ENCODE measurements around the gene LMNTD2.
A peak's percentile ranks its signal among the peaks of the same experiment; 100 is the strongest.
"Not testable (repeated sequence)": the region's sequence is repeated elsewhere in the genome, so short reads cannot be mapped to it uniquely, and the experiment has no call there.

Gene LMNTD2

GRCh38 chr11:587546-587945, 27.0 kb upstream of the LMNTD2 start:
- DNase-seq, result no peak

GRCh38 chr11:586376-587316, 26.1 kb upstream of the LMNTD2 start:
- no peak for DNase-seq

GRCh38 chr11:584287-584686, 23.7 kb upstream of the LMNTD2 start:
- DNase-seq, result no peak

- no peak for DNase-seq
These were observed 21.2 kb upstream of the LMNTD2 start for GRCh38 chr11:581752-582151.

GRCh38 chr11:581342-581741, 20.8 kb upstream of the LMNTD2 start:
- no peak for DNase-seq

- no peak for DNase-seq
These were observed 19.5 kb upstream of the LMNTD2 start for GRCh38 chr11:579830-580601.

- no peak for DNase-seq
These were observed 17.9 kb upstream of the LMNTD2 start for GRCh38 chr11:578276-579035.

- no peak for DNase-seq
These were observed 17.0 kb upstream of the LMNTD2 start for GRCh38 chr11:577611-577894.

GRCh38 chr11:576811-577610, 16.5 kb upstream of the LMNTD2 start:
- DNase-seq, result no peak

GRCh38 chr11:575996-576768, 15.6 kb upstream of the LMNTD2 start, which contains the start of gene PHRF1:
Gene PHRF1 (plus strand): TSS chr11:576470. CDS start chr11:581513, 5,043 bp downstream.
- peak; percentile 96 to 99 for DNase-seq

GRCh38 chr11:575313-575995, 14.9 kb upstream of the LMNTD2 start:
- peak; percentile 89 to 95 for DNase-seq

- no peak for DNase-seq
These were observed 14.2 kb upstream of the LMNTD2 start for GRCh38 chr11:574632-575312.

- not testable (repeated sequence) for DNase-seq
These were observed 13.6 kb upstream of the LMNTD2 start for GRCh38 chr11:574031-574570.

GRCh38 chr11:573146-573759, 12.7 kb upstream of the LMNTD2 start:
- no peak for DNase-seq

GRCh38 chr11:571802-572185, 11.3 kb upstream of the LMNTD2 start:
- no peak for DNase-seq

- no peak for DNase-seq
These were observed 8.8 kb upstream of the LMNTD2 start for GRCh38 chr11:569158-569885.

- peak; percentile 97 to 100 for DNase-seq
These were observed 8.0 kb upstream of the LMNTD2 start for GRCh38 chr11:568306-569157.
